Stimulated activated CD4-positive, alpha-beta T cell treated with anti-CD3 and anti-CD28 coated beads, TNF-alpha, amount 100 ng/mL, for 48 hours (primary cell): ENCODE data around the gene BRD3OS.
A peak's percentile ranks its signal among the peaks of the same experiment; 100 is the strongest.
"Not testable (repeated sequence)": the region's sequence is repeated elsewhere in the genome, so short reads cannot be mapped to it uniquely, and the experiment has no call there.

Source experiments
- DNase-seq, 3 donors: peaks; one replicate each; pipeline ENCODE4 v3.0.0-alpha.2; 2020; ENCODE audit warnings: low read depth in 3 of 3

The BRD3OS gene

GRCh38 chr9:134063571-134064450 lies 38.5 kb downstream of the BRD3OS start:
- DNase-seq = no peak

GRCh38 chr9:134064711-134065110 lies 39.4 kb downstream of the BRD3OS start:
- no peak for DNase-seq

- DNase-seq = peak; percentile 44 to 64 (median 62)
Measured at GRCh38 chr9:134065612-134066419, 40.5 kb downstream of the BRD3OS start.

GRCh38 chr9:134066526-134066912 lies 41.2 kb downstream of the BRD3OS start:
- DNase-seq = no peak

- DNase-seq = no peak
Measured at GRCh38 chr9:134066913-134067851, 41.9 kb downstream of the BRD3OS start.

- peak; percentile 64 to 74 (median 67) for DNase-seq
Measured at GRCh38 chr9:134067904-134068743, 42.8 kb downstream of the BRD3OS start, which contains the start of gene BRD3. BRD3 (minus strand) TSS chr9:134068026; CDS start chr9:134053477, 14,549 bp downstream.

- no peak for DNase-seq
Measured at GRCh38 chr9:134068744-134069479, 43.6 kb downstream of the BRD3OS start.

GRCh38 chr9:134069480-134070399 lies 44.5 kb downstream of the BRD3OS start:
- no peak for DNase-seq

- DNase-seq = no peak
Measured at GRCh38 chr9:134071149-134071548, 45.9 kb downstream of the BRD3OS start.

GRCh38 chr9:134072683-134073082 lies 47.4 kb downstream of the BRD3OS start:
- DNase-seq = not testable (repeated sequence)

GRCh38 chr9:134073500-134073899 lies 48.2 kb downstream of the BRD3OS start:
- DNase-seq = no peak

GRCh38 chr9:134075689-134076088 lies 50.4 kb downstream of the BRD3OS start:
- DNase-seq = not testable (repeated sequence)

GRCh38 chr9:134076644-134077043 lies 51.4 kb downstream of the BRD3OS start:
- DNase-seq = no peak
